Urinary bladder (tissue), 4 donors: Measurements from ENCODE around the gene RAPH1. TPM values are rescaled to one million over a fixed set of nuclear protein-coding genes. Genes with fewer than 3 reads are reported as not detected.
"Not testable (repeated sequence)": the region's sequence is repeated elsewhere in the genome, so short reads cannot be mapped to it uniquely, and the experiment has no call there.

Experiments
- DNase-seq: peaks from one replicate; pipeline ENCODE4 v3.0.0-alpha.2; 2015; ENCODE audit errors: extremely low spot score
- H3K27ac ChIP-seq: one replicate; pipeline ENCODE4 v1.5.1; 2013; ENCODE audit warnings: low read depth, mild to moderate bottlenecking, moderate library complexity
- H3K36me3 ChIP-seq: one replicate; pipeline ENCODE4 v1.6.1; 2013; ENCODE audit warnings: mild to moderate bottlenecking, moderate library complexity; ENCODE audit not compliant: insufficient read depth
- H3K4me1 ChIP-seq: one replicate; pipeline ENCODE4 v1.6.1; 2013; ENCODE audit warnings: mild to moderate bottlenecking, moderate library complexity; ENCODE audit not compliant: insufficient read depth
- H3K4me3 ChIP-seq: one replicate; pipeline ENCODE4 v1.5.1; 2013; ENCODE audit warnings: low read depth, low read length
- WGBS: extraction: QIAGEN DNeasy Blood & Tissue Kit; methylation state at CpG from one replicate; pipeline ENCODE4 v1.1.7; 2013; 5-methylcytosine and 5-hydroxymethylcytosine counted together
- polyA plus RNA-seq: library from polyadenylated mRNA; stranded (reverse); fragments of 200-250 nt; gene quantifications from one replicate; pipeline ENCODE4 v1.2.3, GENCODE V29; 2013
- total RNA-seq: library from RNA; depleted of rRNA; stranded (reverse); fragments of >200 nt; gene quantifications from one replicate; pipeline ENCODE4 v1.2.3, GENCODE V29; 2014
- donor health status: healthy with polysubstance abuse.
- donor health status: healthy.

RAPH1 gene
- total and polyA plus RNA-seq, 2 donors: 5.3 to 47.7 TPM

DNA sequence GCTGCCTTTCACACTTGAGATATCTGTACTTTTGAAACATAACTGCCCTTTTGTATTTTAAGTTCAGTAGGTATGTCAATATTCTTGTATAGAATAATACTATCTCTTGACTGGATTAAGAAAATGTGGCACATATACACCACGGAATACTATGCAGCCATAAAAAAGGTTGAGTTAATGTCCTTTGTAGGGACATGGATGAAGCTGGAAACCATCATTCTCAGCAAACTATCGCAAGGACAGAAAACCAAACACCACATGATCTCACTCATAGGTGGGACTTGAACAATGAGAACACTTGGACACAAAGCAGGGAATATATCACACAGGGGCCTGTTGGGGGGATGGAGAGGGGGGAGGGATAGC lies 1.5 kb upstream of the RAPH1 start:
- not testable (repeated sequence) for H3K4me3 ChIP-seq, H3K36me3 ChIP-seq, H3K27ac ChIP-seq, H3K4me1 ChIP-seq, DNase-seq
- 97% methylated on average over 2 of the region's 2 CpGs for WGBS

DNA sequence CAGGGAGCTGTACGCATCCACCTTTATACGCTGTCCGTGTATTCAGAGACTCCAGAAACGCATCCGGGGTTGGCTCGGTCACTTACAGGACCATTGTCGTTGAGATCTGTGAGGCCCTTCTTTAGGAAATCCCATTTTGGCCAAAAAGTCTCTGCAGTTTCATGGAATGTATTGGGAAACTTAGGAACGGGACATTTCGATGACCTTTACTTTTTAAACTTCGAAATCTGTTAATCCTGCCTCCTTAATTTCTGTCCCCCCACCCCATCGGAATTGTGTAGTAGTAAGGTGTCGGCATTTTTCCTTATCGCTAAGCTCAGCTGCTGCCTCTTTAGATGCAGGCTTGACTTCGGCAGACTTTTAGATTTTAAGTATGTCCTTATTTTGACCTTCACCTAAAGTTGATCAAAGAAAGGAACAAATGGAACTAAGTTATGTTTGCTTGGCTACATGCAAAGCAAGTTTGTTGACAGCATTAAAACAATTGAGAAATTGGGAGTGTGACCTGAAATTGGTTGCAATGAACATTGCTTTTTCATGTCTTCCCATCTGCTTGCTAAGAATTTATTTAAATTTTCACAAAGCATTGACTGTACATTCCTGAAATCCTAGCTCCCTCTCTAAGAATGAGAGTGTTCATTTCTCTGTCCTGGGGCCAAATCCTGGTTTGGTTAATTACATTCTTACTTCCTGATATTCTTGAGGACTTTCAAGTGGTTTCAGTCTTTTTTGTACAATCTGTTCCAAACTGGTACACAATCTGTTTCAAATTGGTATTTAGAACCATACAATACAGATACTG lies 884 bp upstream of the RAPH1 start:
- WGBS: 14% methylated on average over 14 of the region's 14 CpGs
- Histone ChIP-seq H3K27ac (peak overlapping the region; percentile 80), H3K4me3 (peak overlapping the region; percentile 88), H3K36me3 (no peaks in the 10 kb centered on the region), H3K4me1 (no peaks in the 10 kb centered on the region)
- DNase-seq: no peak

- H3K4me3 ChIP-seq: peak overlapping the region; percentile 88
- peak overlapping the region; percentile 85 for H3K27ac ChIP-seq
- WGBS: under 1% methylated on average over 37 of the region's 37 CpGs
- no peaks in the 10 kb centered on the region for H3K36me3 ChIP-seq
- no peak for DNase-seq
- H3K4me1 ChIP-seq: no peaks in the 10 kb centered on the region
These were observed 452 bp downstream of the RAPH1 start for GRCh38 chr2:203534621-203535077.

- no peak for DNase-seq
- H3K36me3 ChIP-seq: no peaks in the 10 kb centered on the region
- H3K4me3 ChIP-seq: peak overlapping the region; percentile 88
- WGBS: 3% methylated on average over 24 of the region's 24 CpGs
- no peak overlapping the region for H3K27ac ChIP-seq
- no peaks in the 10 kb centered on the region for H3K4me1 ChIP-seq
These were observed 1.2 kb downstream of the RAPH1 start for GRCh38 chr2:203533676-203534591.

- no peak for DNase-seq
- 17% methylated on average over 7 of the region's 7 CpGs for WGBS
- Histone ChIP-seq H3K4me3 (peak overlapping the region; percentile 88), H3K27ac (no peak overlapping the region), H3K36me3 (no peaks in the 10 kb centered on the region), H3K4me1 (no peaks in the 10 kb centered on the region)
These were observed 2.0 kb downstream of the RAPH1 start for GRCh38 chr2:203532957-203533658.

DNA sequence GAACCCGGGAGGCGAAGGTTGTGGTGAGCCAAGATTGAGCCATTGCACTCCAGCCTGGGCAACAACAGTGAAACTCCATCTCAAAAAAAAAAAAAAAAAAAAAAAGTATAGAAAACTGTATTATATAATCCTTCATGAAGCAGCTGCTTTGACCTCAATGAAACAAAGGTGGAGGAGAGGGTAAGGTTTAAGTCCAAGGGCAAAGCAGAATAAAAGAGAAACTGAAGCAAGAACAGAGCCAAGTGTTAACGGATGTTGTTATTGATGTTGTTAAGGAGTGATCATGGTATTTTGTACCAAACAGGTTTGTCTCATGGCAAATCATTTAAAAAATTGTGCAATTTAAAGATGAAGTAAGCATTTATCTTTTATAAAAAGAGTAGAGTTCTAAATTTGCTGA lies 7.4 kb downstream of the RAPH1 start:
- Histone ChIP-seq H3K4me1 (no peaks in the 10 kb centered on the region), H3K27ac (no peak overlapping the region), H3K36me3 (no peaks in the 10 kb centered on the region), H3K4me3 (no peak overlapping the region)
- 95% methylated on average over 3 of the region's 3 CpGs for WGBS
- DNase-seq: no peak

DNA sequence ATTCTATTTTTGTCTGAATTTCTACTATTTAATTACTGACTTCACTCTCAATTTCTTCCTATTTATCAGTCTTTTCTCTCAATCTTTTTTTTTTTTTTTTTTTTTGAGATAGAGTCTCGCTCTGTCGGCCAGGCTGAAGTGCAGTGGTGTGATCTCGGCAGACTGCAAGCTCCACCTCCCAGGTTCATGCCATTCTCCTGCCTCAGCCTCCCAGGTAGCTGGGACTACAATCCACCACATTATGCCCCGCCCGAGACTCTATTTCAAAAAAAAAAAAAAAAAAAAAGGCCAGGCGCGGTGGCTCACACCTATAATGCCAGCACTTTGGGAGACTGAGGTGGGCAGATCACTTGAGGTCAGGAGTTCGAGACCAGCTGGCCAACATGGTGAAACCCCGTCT lies 21.8 kb downstream of the RAPH1 start:
- WGBS: 97% methylated on average over 9 of the region's 9 CpGs
- H3K4me3 ChIP-seq, H3K4me1 ChIP-seq, DNase-seq, H3K36me3 ChIP-seq, H3K27ac ChIP-seq: not testable (repeated sequence)

DNA sequence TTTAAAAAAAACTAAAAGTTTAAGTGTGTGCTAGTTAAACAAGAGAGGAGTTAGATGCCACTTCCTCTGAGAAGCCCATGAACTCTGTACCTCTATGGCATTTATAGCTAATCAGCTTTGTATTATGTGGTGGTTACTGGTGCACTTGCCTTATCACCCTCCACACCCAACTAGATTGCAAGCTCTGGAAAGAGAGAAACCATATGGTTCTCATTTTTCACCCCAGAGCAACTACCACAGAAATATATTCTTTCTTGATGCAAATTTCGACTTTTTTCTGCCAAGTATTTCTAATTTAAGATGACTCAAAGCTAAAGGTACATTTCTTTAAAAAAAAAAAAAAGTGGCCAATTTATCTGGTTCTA lies 24.2 kb downstream of the RAPH1 start:
- Histone ChIP-seq H3K36me3 (no peaks in the 10 kb centered on the region), H3K4me3 (no peak overlapping the region), H3K27ac (no peak overlapping the region), H3K4me1 (no peaks in the 10 kb centered on the region)
- WGBS: 73% methylated on average over 1 of the region's 1 CpG
- DNase-seq: no peak

DNA sequence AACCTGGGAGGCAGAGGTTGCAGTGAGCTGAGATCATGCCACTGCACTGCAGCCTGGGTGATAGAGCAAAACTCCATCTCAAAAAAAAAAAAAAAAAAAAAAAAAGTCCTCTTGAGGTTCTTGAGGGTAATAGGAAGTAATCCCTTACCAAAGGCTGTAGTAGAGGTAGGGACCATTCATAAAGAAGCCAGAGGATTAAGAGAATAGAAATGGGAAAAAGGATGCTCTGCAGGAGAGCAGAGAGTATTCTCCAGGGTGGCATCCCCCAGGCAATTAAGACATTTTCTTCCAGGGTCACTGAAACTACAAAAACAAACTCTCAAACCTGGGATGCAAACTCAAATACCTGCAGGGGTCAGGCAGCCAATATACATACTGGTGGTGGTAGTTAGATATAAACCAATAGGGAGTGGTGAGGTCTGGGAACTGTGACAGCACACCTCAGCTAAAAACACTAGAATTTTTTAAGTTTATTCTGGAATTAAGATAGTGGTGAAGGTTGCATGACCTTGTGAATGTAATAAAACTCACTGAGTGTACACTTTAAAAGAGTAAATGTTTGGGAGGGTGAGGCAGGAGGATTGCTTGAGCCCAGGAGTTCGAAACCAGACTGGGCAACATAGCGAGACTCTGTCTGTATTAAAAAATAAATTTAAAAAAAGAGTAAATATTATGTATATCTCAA lies 24.7 kb downstream of the RAPH1 start:
- DNase-seq: no peak
- Histone ChIP-seq H3K4me1 (no peaks in the 10 kb centered on the region), H3K27ac (no peak overlapping the region), H3K36me3 (no peaks in the 10 kb centered on the region), H3K4me3 (no peak overlapping the region)
- 99% methylated on average over 2 of the region's 2 CpGs for WGBS

DNA sequence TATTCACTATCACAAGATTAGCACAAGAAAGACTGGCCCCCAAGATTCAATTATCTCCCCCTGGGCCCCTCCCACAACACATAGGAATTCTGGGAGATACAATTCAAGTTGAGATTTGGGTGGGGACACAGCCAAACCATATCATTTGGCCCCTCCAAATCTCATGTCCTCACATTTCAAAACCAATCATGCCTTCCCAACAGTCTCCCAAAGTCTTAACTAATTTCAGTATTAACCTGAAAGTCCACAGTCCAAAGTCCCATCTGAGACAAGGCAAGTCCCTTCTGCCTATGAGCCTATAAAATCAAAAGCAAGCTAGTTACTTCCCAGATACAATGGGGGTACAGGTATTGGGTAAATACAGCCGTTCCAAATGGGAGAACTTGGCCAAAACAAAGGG lies 31.6 kb downstream of the RAPH1 start:
- WGBS: 92% methylated on average over 1 of the region's 1 CpG
- H3K4me3 ChIP-seq, H3K4me1 ChIP-seq, H3K27ac ChIP-seq, DNase-seq, H3K36me3 ChIP-seq: not testable (repeated sequence)

DNA sequence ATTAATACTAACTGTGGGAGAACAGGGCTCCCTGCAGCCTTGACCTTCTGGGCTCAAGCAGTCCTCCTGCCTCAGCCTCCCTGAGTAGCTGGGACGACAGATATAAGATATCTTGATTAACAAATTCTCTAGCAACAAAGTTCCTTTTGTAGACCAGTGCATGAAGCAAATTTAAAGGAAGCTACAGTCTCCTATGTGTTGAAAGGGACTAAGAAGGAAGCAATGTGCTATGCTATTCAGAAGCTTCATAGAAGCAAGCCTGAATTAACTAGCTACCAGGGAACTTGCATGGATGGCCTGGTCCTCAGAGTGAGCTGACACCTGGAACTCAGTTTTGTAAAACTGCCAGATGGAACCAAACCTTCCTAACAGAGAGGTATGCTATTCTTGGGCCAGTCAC lies 33.2 kb downstream of the RAPH1 start:
- 91% methylated on average over 1 of the region's 1 CpG for WGBS
- no peak for DNase-seq
- no peaks in the 10 kb centered on the region for H3K4me1 ChIP-seq
- no peaks in the 10 kb centered on the region for H3K36me3 ChIP-seq
- H3K4me3 ChIP-seq: no peak overlapping the region
- H3K27ac ChIP-seq: peak overlapping the region; percentile 2

GRCh38 chr2:203500951-203501350 lies 34.1 kb downstream of the RAPH1 start:
- WGBS: 69% methylated on average over 1 of the region's 1 CpG
- Histone ChIP-seq H3K4me1 (no peaks in the 10 kb centered on the region), H3K4me3 (no peak overlapping the region), H3K27ac (no peak overlapping the region), H3K36me3 (no peaks in the 10 kb centered on the region)
- no peak for DNase-seq

GRCh38 chr2:203500297-203500696 lies 34.8 kb downstream of the RAPH1 start:
- Histone ChIP-seq H3K27ac (no peak overlapping the region), H3K4me1 (no peaks in the 10 kb centered on the region), H3K4me3 (no peak overlapping the region), H3K36me3 (no peaks in the 10 kb centered on the region)
- DNase-seq: no peak
- WGBS: 94% methylated on average over 2 of the region's 2 CpGs
